ENCODE results near the gene USH2A.

Gene USH2A

GRCh38 chr1:216270086-216270773 lies 153.0 kb downstream of the USH2A start:
- DNase-seq (ENCODE audit: extremely low spot score), result no peak
- TF ChIP-seq L3MBTL2 (conservative IDR thresholded peaks at IDR 0.05), result no peak
- no peak for TF ChIP-seq ZNF384 (IDR thresholded peaks at IDR 0.05)
- no peak for TF ChIP-seq TARDBP (IDR thresholded peaks at IDR 0.05)
- no peak for TF ChIP-seq FOXK2 (IDR thresholded peaks at IDR 0.05)
- TF ChIP-seq ELF4 (IDR thresholded peaks at IDR 0.05), result no peak
- TF ChIP-seq PKNOX1 (IDR thresholded peaks at IDR 0.05), result no peak
- TF ChIP-seq BHLHE40 (IDR thresholded peaks at IDR 0.05; ENCODE audit: borderline replicate concordance), result no peak
- no peak for TF ChIP-seq FOXM1 (IDR thresholded peaks at IDR 0.05; ENCODE audit: borderline replicate concordance)
- TF ChIP-seq HDGF (IDR thresholded peaks at IDR 0.05; ENCODE audit: borderline replicate concordance), result no peak
- TF ChIP-seq FOXA1 (IDR thresholded peaks at IDR 0.05), result no peak
- TF ChIP-seq SUZ12 (IDR thresholded peaks at IDR 0.05), result no peak
- no peak for TF ChIP-seq CTBP1 (IDR thresholded peaks at IDR 0.05; ENCODE audit: borderline replicate concordance)
- no peak for TF ChIP-seq ARNT (IDR thresholded peaks at IDR 0.05)
- ChIA-PET CTCF (no interaction called here), POLR2A (no interaction called here)

GRCh38 chr1:216261631-216262030 lies 161.6 kb downstream of the USH2A start:
- ChIA-PET POLR2A (no interaction called here), CTCF (no interaction called here)
- TF ChIP-seq TARDBP (IDR thresholded peaks at IDR 0.05) (no peak), LEF1 (IDR thresholded peaks at IDR 0.05; ENCODE audit: borderline replicate concordance) (no peak), PKNOX1 (IDR thresholded peaks at IDR 0.05) (no peak), SP1 (IDR thresholded peaks at IDR 0.05) (no peak), NFRKB (IDR thresholded peaks at IDR 0.05) (no peak), L3MBTL2 (conservative IDR thresholded peaks at IDR 0.05) (no peak), ELF4 (IDR thresholded peaks at IDR 0.05) (no peak), BHLHE40 (IDR thresholded peaks at IDR 0.05; ENCODE audit: borderline replicate concordance) (no peak)
- DNase-seq (ENCODE audit: extremely low spot score), result no peak

- no peak for DNase-seq (ENCODE audit: extremely low spot score)
- CTCF ChIA-PET, result no interaction called here
- POLR2A ChIA-PET, result no interaction called here
- TF ChIP-seq NFRKB (IDR thresholded peaks at IDR 0.05) (no peak), PKNOX1 (IDR thresholded peaks at IDR 0.05) (no peak), L3MBTL2 (conservative IDR thresholded peaks at IDR 0.05) (no peak), SUZ12 (IDR thresholded peaks at IDR 0.05) (no peak), FOXM1 (IDR thresholded peaks at IDR 0.05; ENCODE audit: borderline replicate concordance) (no peak), FOXA1 (IDR thresholded peaks at IDR 0.05) (no peak), ZNF384 (IDR thresholded peaks at IDR 0.05) (no peak), BHLHE40 (IDR thresholded peaks at IDR 0.05; ENCODE audit: borderline replicate concordance) (no peak)
These were observed 164.4 kb downstream of the USH2A start for GRCh38 chr1:216258856-216259255.

GRCh38 chr1:216258386-216258785 lies 164.9 kb downstream of the USH2A start:
- TF ChIP-seq PKNOX1 (IDR thresholded peaks at IDR 0.05) (no peak), SP1 (IDR thresholded peaks at IDR 0.05) (no peak), CTBP1 (IDR thresholded peaks at IDR 0.05; ENCODE audit: borderline replicate concordance) (no peak), SUZ12 (IDR thresholded peaks at IDR 0.05) (no peak), ZNF384 (IDR thresholded peaks at IDR 0.05) (no peak), FOXK2 (IDR thresholded peaks at IDR 0.05) (no peak), NFRKB (IDR thresholded peaks at IDR 0.05) (no peak), BHLHE40 (IDR thresholded peaks at IDR 0.05; ENCODE audit: borderline replicate concordance) (no peak), FOXA1 (IDR thresholded peaks at IDR 0.05) (no peak), L3MBTL2 (conservative IDR thresholded peaks at IDR 0.05) (no peak), FOXM1 (IDR thresholded peaks at IDR 0.05; ENCODE audit: borderline replicate concordance) (no peak), LEF1 (IDR thresholded peaks at IDR 0.05; ENCODE audit: borderline replicate concordance) (no peak), ELF4 (IDR thresholded peaks at IDR 0.05) (no peak), TARDBP (IDR thresholded peaks at IDR 0.05) (no peak), HDGF (IDR thresholded peaks at IDR 0.05; ENCODE audit: borderline replicate concordance) (no peak), ARNT (IDR thresholded peaks at IDR 0.05) (no peak)

GRCh38 chr1:216250861-216251260 lies 172.4 kb downstream of the USH2A start:
- no peak for TF ChIP-seq SP1 (IDR thresholded peaks at IDR 0.05)
- no peak for TF ChIP-seq ZNF384 (IDR thresholded peaks at IDR 0.05)
- TF ChIP-seq PKNOX1 (IDR thresholded peaks at IDR 0.05), result no peak
- no peak for TF ChIP-seq FOXM1 (IDR thresholded peaks at IDR 0.05; ENCODE audit: borderline replicate concordance)
- no peak for TF ChIP-seq FOXK2 (IDR thresholded peaks at IDR 0.05)
- TF ChIP-seq ARNT (IDR thresholded peaks at IDR 0.05), result no peak
- TF ChIP-seq TARDBP (IDR thresholded peaks at IDR 0.05), result no peak
- TF ChIP-seq SUZ12 (IDR thresholded peaks at IDR 0.05), result no peak
- no peak for TF ChIP-seq FOXA1 (IDR thresholded peaks at IDR 0.05)
- DNase-seq (ENCODE audit: extremely low spot score), result no peak
- ChIA-PET CTCF (no interaction called here), POLR2A (no interaction called here)

More at GRCh38 chr1:216258386-216258785, 164.9 kb downstream of the USH2A start:
- ChIA-PET CTCF (no interaction called here), POLR2A (no interaction called here)
- no peak for DNase-seq (ENCODE audit: extremely low spot score)

Measured in HEK293T (cell line).